ENCODE data around the gene RAB40A. TPM values are rescaled to one million over a fixed set of nuclear protein-coding genes. Genes with fewer than 3 reads are reported as not detected.

The RAB40A gene
- total RNA-seq: under 1 TPM; 0.14 to 0.20 TPM

GRCh38 chrX:103519389-103519788, at the start of gene RAB40A:
Gene RAB40A, minus strand, starts transcription at chrX:103519489. Its CDS starts 18,733 bp downstream, at chrX:103500756.
- Mint-ChIP-seq H3K36me3 (no peaks in the 10 kb centered on the region), H3K27me3 (no peaks in the 10 kb centered on the region), H3K4me3 (no peak within 1 kb of the TSS), H3K27ac (no peak within 1 kb of the TSS), H3K9me3 (no peaks in the 10 kb centered on the region), H3K4me1 (no peaks in the 10 kb centered on the region)
- no peak for DNase-seq

- H3K4me3 Mint-ChIP-seq: no peak overlapping the region
- no peak for DNase-seq
- H3K4me1 Mint-ChIP-seq: no peaks in the 10 kb centered on the region
- H3K27ac Mint-ChIP-seq: no peak overlapping the region
- H3K36me3 Mint-ChIP-seq: no peaks in the 10 kb centered on the region
- H3K9me3 Mint-ChIP-seq: no peaks in the 10 kb centered on the region
- H3K27me3 Mint-ChIP-seq: no peaks in the 10 kb centered on the region
Measured at GRCh38 chrX:103565752-103566151, 46.5 kb upstream of the RAB40A start.

GRCh38 chrX:103565197-103565596, 45.9 kb upstream of the RAB40A start:
- H3K4me3 Mint-ChIP-seq: no peak overlapping the region
- no peak for DNase-seq
- no peaks in the 10 kb centered on the region for H3K36me3 Mint-ChIP-seq
- no peaks in the 10 kb centered on the region for H3K4me1 Mint-ChIP-seq
- no peaks in the 10 kb centered on the region for H3K9me3 Mint-ChIP-seq
- H3K27ac Mint-ChIP-seq: no peak overlapping the region
- no peaks in the 10 kb centered on the region for H3K27me3 Mint-ChIP-seq

- Mint-ChIP-seq H3K27ac (no peak overlapping the region), H3K27me3 (no peaks in the 10 kb centered on the region), H3K4me1 (no peaks in the 10 kb centered on the region), H3K4me3 (no peak overlapping the region), H3K9me3 (no peaks in the 10 kb centered on the region), H3K36me3 (no peaks in the 10 kb centered on the region)
- no peak for DNase-seq
Measured at GRCh38 chrX:103562801-103563200, 43.5 kb upstream of the RAB40A start.

- Mint-ChIP-seq H3K4me3 (no peak overlapping the region), H3K27ac (no peak overlapping the region), H3K9me3 (no peaks in the 10 kb centered on the region), H3K36me3 (no peaks in the 10 kb centered on the region), H3K27me3 (no peaks in the 10 kb centered on the region), H3K4me1 (no peaks in the 10 kb centered on the region)
- no peak for DNase-seq
Measured at GRCh38 chrX:103560256-103560655, 41.0 kb upstream of the RAB40A start.

- Mint-ChIP-seq H3K9me3 (no peaks in the 10 kb centered on the region), H3K36me3 (peaks cover 2% of the 10 kb centered on the region), H3K27ac (no peak overlapping the region), H3K4me1 (peaks cover 3% of the 10 kb centered on the region), H3K27me3 (no peaks in the 10 kb centered on the region), H3K4me3 (no peak overlapping the region)
- DNase-seq: no peak
Measured at GRCh38 chrX:103556963-103557612, 37.8 kb upstream of the RAB40A start.

GRCh38 chrX:103554687-103555424, 35.6 kb upstream of the RAB40A start:
- peak overlapping the region; percentile 79 for H3K27ac Mint-ChIP-seq
- H3K36me3 Mint-ChIP-seq: peaks cover 2% of the 10 kb centered on the region

GRCh38 chrX:103552236-103552635, 32.9 kb upstream of the RAB40A start:
- Mint-ChIP-seq H3K4me3 (no peak overlapping the region), H3K27me3 (no peaks in the 10 kb centered on the region), H3K36me3 (peaks cover 2% of the 10 kb centered on the region), H3K27ac (no peak overlapping the region), H3K9me3 (no peaks in the 10 kb centered on the region), H3K4me1 (peaks cover 4% of the 10 kb centered on the region)
- DNase-seq: no peak

More at GRCh38 chrX:103554687-103555424, 35.6 kb upstream of the RAB40A start:
- Mint-ChIP-seq H3K27me3 (no peaks in the 10 kb centered on the region), H3K4me1 (peaks cover 4% of the 10 kb centered on the region), H3K4me3 (peak overlapping the region; percentile 88), H3K9me3 (no peaks in the 10 kb centered on the region)
- DNase-seq: peak; percentile 65

GRCh38 chrX:103550415-103551051, 31.2 kb upstream of the RAB40A start:
- H3K27me3 Mint-ChIP-seq: no peaks in the 10 kb centered on the region
- peaks cover 2% of the 10 kb centered on the region for H3K36me3 Mint-ChIP-seq
- no peak for DNase-seq
- no peak overlapping the region for H3K27ac Mint-ChIP-seq
- no peaks in the 10 kb centered on the region for H3K9me3 Mint-ChIP-seq
- H3K4me3 Mint-ChIP-seq: no peak overlapping the region
- H3K4me1 Mint-ChIP-seq: peaks cover 4% of the 10 kb centered on the region

- Mint-ChIP-seq H3K9me3 (no peaks in the 10 kb centered on the region), H3K4me3 (no peak overlapping the region), H3K36me3 (peaks cover 2% of the 10 kb centered on the region), H3K4me1 (peaks cover 4% of the 10 kb centered on the region), H3K27me3 (no peaks in the 10 kb centered on the region), H3K27ac (no peak overlapping the region)
- DNase-seq: no peak
Measured at GRCh38 chrX:103549916-103550315, 30.6 kb upstream of the RAB40A start.

GRCh38 chrX:103540145-103540544, 20.9 kb upstream of the RAB40A start:
- no peaks in the 10 kb centered on the region for H3K27me3 Mint-ChIP-seq

GRCh38 chrX:103539695-103540094, 20.4 kb upstream of the RAB40A start:
- DNase-seq: no peak
- Mint-ChIP-seq H3K27ac (no peak overlapping the region), H3K4me1 (no peaks in the 10 kb centered on the region), H3K9me3 (no peaks in the 10 kb centered on the region), H3K36me3 (no peaks in the 10 kb centered on the region), H3K27me3 (no peaks in the 10 kb centered on the region), H3K4me3 (no peak overlapping the region)

More at GRCh38 chrX:103540145-103540544, 20.9 kb upstream of the RAB40A start:
- H3K9me3 Mint-ChIP-seq: no peaks in the 10 kb centered on the region
- no peak for DNase-seq
- H3K27ac Mint-ChIP-seq: no peak overlapping the region
- H3K4me3 Mint-ChIP-seq: no peak overlapping the region
- H3K4me1 Mint-ChIP-seq: no peaks in the 10 kb centered on the region
- H3K36me3 Mint-ChIP-seq: no peaks in the 10 kb centered on the region

GRCh38 chrX:103538728-103539127, 19.4 kb upstream of the RAB40A start:
- H3K27ac Mint-ChIP-seq: no peak overlapping the region
- H3K4me1 Mint-ChIP-seq: peaks cover 2% of the 10 kb centered on the region
- no peak for DNase-seq
- no peak overlapping the region for H3K4me3 Mint-ChIP-seq
- no peaks in the 10 kb centered on the region for H3K36me3 Mint-ChIP-seq
- H3K27me3 Mint-ChIP-seq: peaks cover 1% of the 10 kb centered on the region
- H3K9me3 Mint-ChIP-seq: no peaks in the 10 kb centered on the region

GRCh38 chrX:103537871-103538387, 18.6 kb upstream of the RAB40A start:
- H3K27me3 Mint-ChIP-seq: peaks cover 4% of the 10 kb centered on the region
- H3K27ac Mint-ChIP-seq: no peak overlapping the region
- H3K9me3 Mint-ChIP-seq: no peaks in the 10 kb centered on the region
- no peak overlapping the region for H3K4me3 Mint-ChIP-seq
- peaks cover 5% of the 10 kb centered on the region for H3K4me1 Mint-ChIP-seq
- no peaks in the 10 kb centered on the region for H3K36me3 Mint-ChIP-seq
- DNase-seq: no peak

- Mint-ChIP-seq H3K9me3 (no peaks in the 10 kb centered on the region), H3K4me1 (peaks cover 5% of the 10 kb centered on the region), H3K27ac (no peak overlapping the region), H3K36me3 (no peaks in the 10 kb centered on the region), H3K27me3 (peaks cover 4% of the 10 kb centered on the region), H3K4me3 (no peak overlapping the region)
- no peak for DNase-seq
Measured at GRCh38 chrX:103536732-103537131, 17.4 kb upstream of the RAB40A start.

Measured in activated naive CD8-positive, alpha-beta T cell treated with anti-CD3 and anti-CD28 coated beads for 36 hours (primary cell).